ENCODE results near the gene KRT86.

- TF ChIP-seq CTCF (IDR thresholded peaks at IDR 0.05), result no peak
- no peak for TF ChIP-seq POLR2AphosphoS5 (IDR thresholded peaks at IDR 0.05)
- TF ChIP-seq POLR2A (IDR thresholded peaks at IDR 0.05), result no peak
These were observed 31.8 kb upstream of the KRT86 start for GRCh38 chr12:52242442-52243258.

Data from gastroesophageal sphincter (tissue), 3 donors.